Mucosa of gallbladder (tissue), 1 donor: ENCODE results near the gene CCN6. TPM values are rescaled to one million over a fixed set of nuclear protein-coding genes. Genes with fewer than 3 reads are reported as not detected.

Experiments
- DNase-seq: peaks from one replicate; pipeline ENCODE4 v3.0.0-alpha.2; 2020; ENCODE audit warnings: low spot score
- total RNA-seq: library from RNA; stranded (reverse); gene quantifications from one replicate; pipeline ENCODE4 v1.2.1, GENCODE V29; 2021
- donor health status: DM: no; HTN: no; CAD: no.

Gene CCN6
- total RNA-seq: not detected

DNA sequence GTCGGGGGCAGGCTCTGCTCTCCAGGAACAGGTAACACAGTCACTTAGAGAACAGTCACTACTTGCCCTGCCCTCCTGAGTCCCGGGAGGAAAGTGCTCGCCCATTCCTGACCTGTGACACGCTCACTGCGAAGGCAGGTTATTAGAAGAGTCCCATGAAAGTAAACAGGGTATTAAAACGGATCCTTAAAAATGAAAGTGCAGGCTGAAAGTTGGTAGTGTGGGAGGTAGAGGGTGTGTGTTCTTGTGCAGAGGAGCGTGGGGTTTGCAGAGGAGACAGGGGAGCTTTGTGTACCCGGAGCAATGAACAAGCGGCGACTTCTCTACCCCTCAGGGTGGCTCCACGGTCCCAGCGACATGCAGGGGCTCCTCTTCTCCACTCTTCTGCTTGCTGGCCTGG lies at the start of gene CCN6:
CCN6 (plus strand) TSS at position 104 of the 400 bp plus-strand sequence; CDS start at position 358, 254 bp downstream.
- DNase-seq: no peak

DNA sequence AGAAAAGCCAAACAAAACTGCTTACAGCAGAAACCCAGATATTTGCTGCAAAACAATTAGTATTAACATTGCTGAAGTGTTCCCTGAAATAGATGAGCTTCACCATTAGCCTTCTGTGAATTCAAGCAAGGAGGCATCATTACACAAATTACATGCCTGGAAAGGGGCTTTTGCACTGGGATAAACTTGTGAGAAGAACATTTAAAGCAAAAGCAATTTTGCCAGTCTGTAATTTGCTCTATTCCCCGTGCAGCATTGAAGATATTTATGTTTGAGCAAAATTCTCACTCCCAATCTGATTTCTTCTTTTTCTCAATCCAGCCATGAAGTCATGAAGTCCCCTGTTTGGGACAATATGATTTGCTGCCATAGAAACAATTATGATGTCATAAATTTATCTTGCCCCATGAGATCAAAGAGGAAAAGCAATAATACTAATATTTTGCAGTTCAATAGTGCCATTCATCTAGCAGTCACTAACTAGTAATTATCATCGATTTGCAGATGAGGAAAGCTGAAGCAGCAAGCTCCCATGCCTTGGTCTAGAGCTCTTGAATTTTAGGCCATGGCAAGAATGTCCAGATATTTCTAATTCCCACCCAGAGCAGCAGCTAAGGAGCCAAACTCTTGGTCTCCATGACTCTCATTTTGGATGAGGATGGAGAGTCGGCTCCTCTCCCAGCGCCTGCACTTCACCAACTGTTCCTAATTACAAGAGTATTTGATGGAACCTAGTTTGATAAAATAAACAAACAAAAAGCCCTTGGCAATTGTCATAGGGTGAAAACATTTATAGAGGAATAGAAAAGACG lies 49.5 kb upstream of the CCN6 start:
- peak; percentile 16 for DNase-seq

DNA sequence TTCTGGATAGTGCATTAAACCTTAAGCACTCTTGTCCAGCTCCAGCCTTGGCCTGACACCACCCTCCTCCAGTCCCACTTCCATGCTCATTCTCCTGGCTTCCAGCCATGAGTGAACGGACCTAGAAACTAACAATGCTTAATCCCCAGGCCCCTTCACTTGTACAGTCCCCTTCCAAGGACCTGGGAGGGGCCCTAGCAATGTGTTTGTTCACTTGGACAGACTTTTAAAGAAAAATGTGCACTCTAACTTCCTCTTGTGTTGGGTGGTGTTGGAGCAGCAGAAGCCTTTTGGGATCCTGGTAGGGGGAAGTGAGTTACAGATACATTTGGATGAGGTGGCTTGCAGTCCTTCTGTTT lies 48.9 kb upstream of the CCN6 start:
- DNase-seq: peak; percentile 37

DNA sequence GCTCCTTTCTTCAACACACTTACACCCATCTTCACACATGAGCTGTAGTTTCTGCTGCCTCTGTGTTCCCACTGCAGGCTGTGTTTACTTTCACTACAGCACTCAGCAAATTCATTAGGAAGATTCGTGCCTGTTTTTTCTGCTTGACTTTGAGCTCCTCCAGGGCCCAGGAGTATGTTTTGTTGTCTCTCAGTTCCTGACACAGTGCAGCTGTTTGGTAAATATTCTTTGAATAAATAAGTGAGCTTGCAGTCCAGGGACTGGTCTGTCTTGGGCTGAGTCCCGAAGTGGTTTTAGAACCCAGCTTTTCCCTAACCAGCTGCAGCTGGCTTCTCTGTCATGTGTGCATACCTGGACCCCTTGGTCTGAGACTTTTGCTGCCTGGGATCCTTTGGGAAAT lies 46.6 kb upstream of the CCN6 start:
- peak; percentile 33 for DNase-seq

DNA sequence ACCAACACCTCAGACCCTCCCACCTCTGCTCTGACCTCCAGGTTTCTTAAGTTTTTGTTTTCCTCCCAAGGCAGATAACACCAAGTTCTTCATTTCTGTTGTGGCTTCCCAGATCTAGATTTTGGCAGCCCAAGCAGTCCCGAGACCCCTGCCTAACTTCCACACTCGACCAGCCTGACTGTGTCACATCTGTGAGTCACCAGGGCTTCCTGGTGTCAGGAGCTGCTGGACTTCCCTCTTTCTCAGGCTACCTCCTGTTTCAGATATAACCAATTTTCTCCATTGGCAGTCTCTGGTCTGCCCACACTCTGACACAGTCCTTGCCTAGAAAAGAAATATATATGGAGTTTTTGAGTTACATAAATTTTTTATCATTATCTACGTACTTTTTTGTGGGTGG lies 46.1 kb upstream of the CCN6 start:
- peak; percentile 11 for DNase-seq

DNA sequence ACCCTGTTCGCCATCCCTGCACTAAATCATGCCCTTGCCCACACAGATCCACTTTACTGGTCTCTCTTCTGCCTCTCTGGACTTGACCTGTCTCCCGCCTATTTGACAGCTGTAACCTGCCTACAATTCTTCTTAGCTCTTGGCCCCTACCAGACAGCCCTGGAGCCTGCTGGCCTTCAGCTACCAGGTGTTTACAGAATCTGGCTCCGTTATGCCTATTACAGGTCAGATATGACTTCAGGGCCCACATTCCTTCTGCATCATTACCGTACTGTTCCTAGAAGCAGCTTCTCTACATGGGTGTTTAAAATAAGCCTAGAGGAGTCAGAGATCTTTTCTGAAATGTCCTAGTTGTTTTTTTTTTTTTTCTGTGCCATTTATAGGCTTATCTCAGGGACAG lies 45.4 kb upstream of the CCN6 start:
- DNase-seq: no peak

DNA sequence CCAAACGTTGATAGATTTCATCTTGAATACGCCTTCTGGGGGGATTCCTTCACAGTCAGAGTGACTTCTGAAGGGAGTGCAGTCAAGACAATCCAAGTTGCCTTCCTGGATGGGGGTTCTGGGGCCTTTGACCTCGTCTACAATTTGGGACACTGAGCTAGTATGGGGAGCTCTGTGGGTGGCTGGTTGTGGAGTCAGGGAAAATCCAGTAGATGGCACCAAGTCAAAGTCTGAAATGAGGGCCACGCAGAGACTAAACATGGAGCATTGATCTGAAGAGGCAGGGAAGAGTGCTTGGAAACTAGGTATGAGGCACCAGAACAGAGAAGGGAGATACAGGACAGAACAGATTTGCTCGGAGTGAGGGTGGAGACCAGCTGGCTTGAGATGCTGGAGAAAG lies 43.6 kb upstream of the CCN6 start:
- DNase-seq: no peak

DNA sequence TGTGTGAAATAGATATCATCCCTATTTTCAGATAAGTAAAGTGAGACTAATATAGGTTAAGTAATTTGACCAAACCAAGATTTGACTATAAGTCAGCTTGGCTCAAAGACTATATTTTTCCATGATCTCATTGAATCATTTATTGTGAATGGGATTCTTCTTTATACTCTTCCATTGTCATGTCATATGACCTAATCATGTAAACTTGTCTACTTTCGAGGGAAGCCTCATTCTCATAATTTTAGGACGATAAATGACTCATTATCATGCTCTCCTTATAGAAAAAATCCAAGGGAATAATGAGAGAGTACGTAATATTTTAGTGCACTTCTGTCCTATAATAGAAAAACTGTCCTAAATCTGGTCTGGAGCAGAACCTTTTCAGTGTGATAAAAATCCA lies 40.9 kb upstream of the CCN6 start:
- DNase-seq: no peak

DNA sequence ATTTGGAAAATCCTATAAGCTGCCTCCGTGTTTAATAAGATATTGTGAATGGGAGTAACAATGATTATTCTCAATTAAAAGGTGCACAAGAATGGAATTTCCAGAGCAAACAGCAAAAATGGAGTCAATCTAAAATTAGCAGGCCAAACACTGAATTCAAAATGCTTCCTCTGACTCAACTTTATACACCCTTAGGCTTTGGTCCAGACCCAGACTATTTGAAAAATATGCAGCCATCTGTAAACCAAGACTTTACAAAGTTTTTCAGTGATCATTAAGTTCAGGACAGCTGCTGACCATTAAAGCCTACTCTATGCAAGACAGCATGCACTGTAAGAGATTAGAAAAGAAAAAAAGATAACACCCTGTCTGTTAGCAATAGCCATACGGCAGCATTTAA lies 39.4 kb upstream of the CCN6 start:
- no peak for DNase-seq

DNA sequence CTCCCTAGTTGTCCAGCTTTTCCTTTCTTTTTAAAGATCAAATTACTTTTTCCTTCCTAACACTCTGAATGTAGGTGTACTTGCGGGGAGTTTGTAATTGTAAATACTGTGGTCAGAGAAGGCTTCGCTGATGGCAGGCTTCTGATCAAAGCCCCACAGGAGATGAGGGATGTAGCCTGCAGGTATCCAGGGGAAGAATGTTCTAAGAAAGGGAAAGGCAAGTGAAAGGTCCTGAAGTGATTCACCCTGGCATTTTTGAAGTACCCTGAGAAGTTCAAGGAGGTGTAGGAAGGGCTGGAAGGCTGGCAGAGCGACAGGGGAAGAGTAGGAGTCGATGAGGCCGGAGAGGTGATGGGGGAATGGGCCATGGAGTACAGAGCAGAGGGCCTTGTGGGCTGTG lies 38.2 kb upstream of the CCN6 start:
- DNase-seq: no peak

DNA sequence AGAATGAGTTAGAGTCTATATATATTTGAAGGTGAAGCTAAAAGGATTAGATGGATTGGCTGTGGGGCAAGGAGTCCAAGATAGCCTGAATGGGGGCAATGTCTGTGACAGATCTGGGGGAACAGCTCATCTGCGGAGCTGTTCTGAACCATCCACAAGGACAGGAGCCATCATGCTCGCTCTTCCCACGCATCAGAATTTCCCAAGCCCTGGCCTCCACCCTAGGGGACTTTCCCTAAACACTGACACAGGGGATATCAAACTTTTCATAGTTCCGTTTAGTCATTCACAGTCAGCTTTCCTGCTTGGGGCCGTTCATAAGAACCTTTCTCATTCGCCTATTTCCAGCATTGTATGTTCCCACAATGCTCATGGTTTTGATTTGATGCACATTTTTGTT lies 37.6 kb upstream of the CCN6 start:
- DNase-seq: no peak

DNA sequence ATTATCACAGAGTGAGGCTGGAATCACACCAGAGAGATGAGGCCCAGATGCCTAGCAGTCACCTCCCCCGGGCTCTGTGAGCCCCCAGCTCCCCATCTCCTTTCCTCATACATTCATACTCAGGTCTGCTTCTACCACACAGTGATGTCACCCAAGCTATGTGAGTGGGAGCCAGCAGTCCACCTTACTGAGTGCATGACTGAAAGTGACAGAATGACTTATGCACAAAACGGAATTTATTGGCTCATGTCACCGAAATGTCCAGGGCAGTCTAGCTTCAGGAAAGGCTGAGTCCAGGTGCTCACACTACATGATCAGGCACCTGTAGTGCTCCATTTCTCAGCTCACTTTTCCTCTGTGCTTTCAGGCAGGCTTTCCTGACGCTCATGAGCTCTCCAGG lies 36.7 kb upstream of the CCN6 start:
- no peak for DNase-seq

DNA sequence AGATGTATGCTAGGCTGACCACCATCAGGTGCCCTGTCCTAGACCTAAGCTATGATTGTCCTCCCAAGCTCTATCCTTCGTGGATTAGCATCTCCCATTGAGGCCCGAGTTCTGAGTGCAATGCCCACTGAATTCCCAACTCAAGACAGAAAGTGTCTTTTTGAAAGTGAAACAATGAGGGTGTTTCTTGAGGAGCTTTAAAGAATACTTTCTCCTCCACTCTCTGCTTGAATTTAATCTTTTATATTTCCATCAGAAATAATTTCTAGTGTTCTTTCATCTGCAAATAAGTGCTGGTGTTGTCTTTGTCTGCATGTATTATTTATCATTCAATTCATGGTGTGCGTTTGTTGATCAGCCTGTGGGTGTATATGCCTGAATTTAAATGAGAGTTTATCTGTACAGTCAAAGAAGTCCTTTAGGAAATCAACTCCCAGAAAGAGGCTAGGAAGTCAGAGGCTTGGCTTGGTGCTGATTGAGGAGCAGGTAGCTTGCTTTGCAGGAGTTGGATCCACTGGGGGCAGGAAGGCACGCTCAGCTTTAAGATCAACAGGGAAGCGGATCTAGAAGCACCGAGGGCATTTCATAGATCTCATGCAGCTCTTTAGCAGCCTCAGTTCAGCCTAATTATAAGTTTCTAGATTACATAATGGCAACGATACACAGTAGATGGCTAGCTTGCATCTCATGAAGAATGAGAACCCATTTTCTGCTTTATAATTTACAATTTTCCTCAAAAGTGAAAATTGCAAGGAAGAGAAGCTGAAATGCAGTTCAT lies 36.0 kb upstream of the CCN6 start:
- no peak for DNase-seq

DNA sequence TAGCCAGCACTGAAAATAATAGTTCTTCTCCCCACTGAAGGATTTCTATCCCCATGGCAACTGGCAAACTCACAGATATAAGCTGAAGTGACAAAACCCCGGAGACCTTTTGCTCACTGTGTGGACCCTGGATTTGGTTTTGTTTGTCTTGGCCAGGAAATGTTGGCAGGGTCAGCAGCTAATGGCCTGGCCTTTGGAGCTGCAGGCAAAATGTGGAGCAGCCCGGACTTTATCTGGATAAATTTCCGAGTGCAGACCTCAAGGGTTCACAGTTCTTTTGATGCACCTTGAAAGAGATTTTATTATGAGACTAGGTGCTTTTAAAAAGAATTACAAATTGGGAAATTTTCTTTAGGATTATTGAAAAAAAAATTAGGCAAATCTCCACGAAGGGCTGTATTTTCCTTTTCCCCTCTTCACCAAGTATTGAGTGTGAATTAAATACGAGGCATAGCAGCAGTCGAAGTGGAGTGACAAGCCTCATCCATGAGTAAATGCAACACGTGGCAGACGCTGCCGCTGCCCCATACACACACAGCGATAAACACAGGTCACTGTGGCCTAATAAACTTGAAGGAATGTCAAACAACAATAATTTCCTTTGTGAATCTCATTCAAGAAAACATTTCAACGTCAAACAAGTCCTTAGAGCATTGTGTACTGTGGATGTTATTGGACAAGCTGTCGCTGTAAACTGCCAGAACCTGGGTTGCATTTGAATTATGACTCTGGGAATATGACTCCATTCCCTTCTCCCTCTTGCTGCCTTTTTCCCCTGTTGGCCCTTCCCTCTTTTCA lies 35.1 kb upstream of the CCN6 start:
- DNase-seq: no peak

DNA sequence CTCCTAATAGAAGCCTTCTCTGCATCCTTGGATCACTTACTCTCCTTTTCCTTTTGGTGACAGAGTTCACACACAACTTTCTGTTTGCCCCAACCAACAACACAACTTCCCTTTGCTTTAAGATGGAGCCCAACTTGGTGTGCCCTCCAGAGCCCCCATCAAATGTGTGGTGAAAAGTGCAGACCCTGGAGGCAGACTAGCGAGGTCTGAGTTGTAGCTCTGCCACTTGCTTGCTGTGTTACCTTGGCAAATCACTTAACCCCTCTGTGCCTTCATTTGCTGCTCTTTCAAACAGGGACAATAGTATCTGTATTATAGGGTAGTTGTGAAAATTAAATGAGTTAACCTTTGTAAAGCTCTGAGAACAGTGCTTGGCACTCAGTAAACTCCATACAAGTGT lies 34.3 kb upstream of the CCN6 start:
- DNase-seq: no peak

DNA sequence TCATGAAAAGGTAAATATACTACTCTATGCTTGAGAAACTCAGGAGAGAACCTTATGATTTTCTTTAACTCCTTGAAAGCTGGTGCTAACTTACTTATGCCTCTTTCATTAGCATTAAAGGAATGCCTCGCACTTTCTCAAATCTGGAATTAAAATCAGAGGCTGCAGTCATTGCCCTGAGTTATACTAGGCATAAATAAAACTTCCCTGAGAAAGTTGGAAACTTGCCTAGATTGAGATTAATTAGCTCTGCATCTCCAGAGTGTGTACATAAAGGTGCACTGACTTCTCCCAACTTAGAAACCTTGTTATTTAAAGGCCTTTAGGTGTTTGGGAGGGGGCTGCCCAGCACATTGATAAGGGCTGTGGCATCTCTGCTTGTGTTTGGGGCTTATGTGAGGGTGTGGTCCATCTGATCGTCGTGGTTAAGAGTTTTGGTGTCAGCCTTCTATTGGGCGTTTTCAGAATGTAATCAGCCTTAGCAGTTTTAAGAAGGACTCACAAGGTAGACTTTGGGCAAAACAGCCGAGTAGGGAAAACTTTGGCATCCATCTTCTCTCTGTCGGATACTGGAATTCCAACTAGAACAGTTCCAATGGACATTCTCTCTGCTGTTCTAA lies 32.1 kb upstream of the CCN6 start:
- no peak for DNase-seq

DNA sequence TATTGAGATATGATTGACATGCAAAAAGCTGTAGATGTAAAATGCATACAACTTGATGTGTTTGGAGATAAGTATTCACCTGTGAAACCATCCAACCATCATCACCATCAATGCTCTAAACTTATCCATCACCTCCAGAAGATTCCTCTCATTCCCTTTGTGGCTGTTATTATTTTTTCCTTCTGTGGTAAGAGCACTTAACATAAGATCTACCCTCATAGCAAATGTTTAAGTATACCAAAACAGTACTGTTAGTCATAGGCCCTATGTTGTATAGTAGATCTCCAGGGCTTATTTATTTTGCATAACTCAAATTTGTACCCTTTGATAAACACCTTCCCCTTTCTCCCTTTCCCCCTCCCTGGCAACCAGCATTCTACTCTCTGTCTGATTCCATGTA lies 31.2 kb upstream of the CCN6 start:
- no peak for DNase-seq

DNA sequence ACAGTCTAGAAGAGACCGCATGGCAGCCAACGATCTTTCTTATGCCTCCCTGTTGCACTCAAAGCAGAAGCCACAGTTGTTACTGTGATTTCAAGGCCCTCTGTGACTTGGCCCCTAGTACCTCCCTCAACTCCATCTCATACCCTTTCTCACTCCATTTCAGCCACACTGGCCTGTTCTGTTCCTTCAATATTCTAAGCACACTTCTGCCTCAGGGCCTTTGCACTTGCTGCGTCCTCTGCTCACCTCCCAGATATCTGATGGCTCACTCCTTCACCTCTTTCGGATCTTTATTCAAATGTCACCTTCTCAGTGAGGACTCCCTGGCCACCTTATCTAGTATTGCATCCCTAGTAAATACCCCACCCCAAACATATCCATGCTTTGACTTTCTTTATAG lies 29.4 kb upstream of the CCN6 start:
- no peak for DNase-seq

DNA sequence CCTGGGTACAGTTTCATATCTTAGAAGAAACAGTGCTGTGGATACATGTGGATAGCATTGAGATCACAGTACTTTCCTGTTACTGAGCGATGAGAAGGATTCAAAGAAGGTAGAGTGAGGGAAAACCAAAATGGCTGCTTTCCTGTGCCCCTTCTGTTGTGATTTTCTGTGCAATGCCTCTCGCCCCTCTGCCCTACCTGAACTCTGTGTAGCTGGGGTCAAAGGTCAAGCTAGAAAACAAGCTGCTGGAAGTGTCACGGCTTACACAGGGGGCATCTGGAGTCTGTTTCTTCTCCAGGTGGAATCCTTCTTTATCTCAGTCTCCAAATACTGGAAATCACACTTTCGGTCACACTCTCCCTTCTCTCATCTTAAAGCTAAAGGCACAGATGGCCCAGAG lies 27.0 kb upstream of the CCN6 start:
- DNase-seq: no peak

DNA sequence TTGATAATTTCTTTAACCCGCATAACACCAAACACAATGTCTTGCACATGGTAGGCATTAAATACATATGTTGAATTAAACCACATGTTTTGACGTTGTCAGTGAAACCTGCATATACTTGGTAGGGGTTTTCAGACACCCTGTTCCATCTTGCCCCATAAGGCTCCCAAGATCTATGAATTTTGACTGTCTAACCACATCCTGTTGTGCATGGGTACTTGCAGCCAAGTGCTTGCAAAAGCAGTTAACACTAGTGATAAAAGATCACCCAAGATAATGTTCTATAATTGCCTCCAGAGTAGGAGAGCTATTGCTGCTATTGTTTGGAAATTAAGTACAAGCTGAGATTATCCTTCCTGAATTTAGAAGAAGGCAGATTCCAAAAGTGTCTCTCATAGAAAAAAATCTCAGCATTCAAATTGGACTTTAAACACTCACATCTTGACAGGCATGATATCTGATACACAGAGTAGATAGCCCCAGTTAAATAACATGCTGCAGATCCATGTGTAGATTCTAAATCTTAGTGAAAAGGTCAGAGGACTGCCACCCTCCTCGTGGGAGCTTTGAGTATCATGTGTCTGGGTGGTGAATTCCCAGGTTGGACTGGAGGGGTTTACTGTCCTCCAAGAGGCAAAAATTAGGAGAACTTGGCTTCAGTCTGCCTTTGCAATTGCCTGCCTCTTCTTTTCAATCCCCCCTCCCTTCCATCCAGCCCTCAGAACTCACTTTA lies 25.8 kb upstream of the CCN6 start:
- no peak for DNase-seq

DNA sequence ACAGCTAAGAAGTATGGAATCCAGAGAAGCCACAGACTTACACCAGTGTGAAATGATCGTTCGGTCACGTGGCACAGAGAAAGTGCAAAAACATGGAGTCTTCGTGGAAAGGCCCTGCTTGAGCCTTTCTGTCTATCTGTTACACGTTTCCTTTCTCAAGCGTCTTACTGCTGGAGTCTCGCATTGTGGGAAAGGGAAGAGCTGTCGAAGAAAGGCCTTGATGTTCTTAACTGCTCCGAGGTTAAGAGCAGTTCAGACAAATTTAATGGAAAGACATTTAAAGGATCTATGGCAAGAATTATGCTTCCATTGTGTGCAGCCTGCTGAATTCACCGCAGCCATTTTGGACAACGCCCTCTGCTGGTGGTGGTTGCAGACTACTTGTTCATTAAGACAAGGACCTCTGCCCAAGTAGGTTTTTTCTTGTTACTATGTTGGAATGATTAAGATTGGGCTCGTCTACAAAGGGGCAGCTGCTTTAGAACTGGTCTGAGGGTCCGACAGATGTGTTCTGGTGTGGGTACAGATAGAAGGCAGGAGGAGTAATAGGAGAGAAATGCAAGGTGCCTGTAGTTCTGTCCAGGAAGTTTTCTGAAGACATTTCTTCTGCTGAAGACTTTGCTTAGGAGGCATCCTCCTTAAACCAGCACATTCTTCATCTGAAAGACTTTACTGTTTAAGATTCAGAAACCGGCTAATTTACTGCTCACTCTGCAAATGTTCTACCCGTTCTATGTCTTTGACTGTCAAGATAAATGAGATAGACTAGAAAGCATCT lies 24.7 kb upstream of the CCN6 start:
- peak; percentile 58 for DNase-seq
